ENCODE data around the gene ASCL2.

ASCL2 gene

GRCh38 chr11:2219318-2220017, 50.9 kb downstream of the ASCL2 start:
- H4K20me1 ChIP-seq (ENCODE audit: control insufficient read depth, insufficient read depth, low read depth, low read length), result no peaks in the 10 kb centered on the region
- H3K79me2 ChIP-seq (ENCODE audit: control insufficient read depth, low read length), result no peaks in the 10 kb centered on the region
- H3F3A ChIP-seq (ENCODE audit: control insufficient read depth, insufficient read depth), result no peaks in the 10 kb centered on the region
- TF ChIP-seq, protein P1, sequence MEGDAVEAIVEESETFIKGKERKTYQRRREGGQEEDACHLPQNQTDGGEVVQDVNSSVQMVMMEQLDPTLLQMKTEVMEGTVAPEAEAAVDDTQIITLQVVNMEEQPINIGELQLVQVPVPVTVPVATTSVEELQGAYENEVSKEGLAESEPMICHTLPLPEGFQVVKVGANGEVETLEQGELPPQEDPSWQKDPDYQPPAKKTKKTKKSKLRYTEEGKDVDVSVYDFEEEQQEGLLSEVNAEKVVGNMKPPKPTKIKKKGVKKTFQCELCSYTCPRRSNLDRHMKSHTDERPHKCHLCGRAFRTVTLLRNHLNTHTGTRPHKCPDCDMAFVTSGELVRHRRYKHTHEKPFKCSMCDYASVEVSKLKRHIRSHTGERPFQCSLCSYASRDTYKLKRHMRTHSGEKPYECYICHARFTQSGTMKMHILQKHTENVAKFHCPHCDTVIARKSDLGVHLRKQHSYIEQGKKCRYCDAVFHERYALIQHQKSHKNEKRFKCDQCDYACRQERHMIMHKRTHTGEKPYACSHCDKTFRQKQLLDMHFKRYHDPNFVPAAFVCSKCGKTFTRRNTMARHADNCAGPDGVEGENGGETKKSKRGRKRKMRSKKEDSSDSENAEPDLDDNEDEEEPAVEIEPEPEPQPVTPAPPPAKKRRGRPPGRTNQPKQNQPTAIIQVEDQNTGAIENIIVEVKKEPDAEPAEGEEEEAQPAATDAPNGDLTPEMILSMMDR (IDR thresholded peaks at IDR 0.05; ENCODE audit: low read depth, low read length, poor library complexity, severe bottlenecking), result no peak
- TF ChIP-seq EZH2phosphoT487 (IDR thresholded peaks at IDR 0.05; ENCODE audit: borderline replicate concordance, low read length), result no peak
- H3K27me3 ChIP-seq (ENCODE audit: control insufficient read depth, low read length), result peaks cover 20% of the 10 kb centered on the region
- H3K9me2 ChIP-seq (replicated peaks; ENCODE audit: control insufficient read depth, low read length), result no peaks in the 10 kb centered on the region
- H3K36me3 ChIP-seq (ENCODE audit: control insufficient read depth, low read length), result no peaks in the 10 kb centered on the region
- no peak overlapping the region for H3K4me2 ChIP-seq (ENCODE audit: low read length)
- H3K9me3 ChIP-seq (ENCODE audit: control insufficient read depth, insufficient read depth, low read length), result no peaks in the 10 kb centered on the region
- H3K4me1 ChIP-seq (ENCODE audit: control insufficient read depth, low read length), result no peaks in the 10 kb centered on the region
- no peak overlapping the region for H3K27ac ChIP-seq (ENCODE audit: low read depth, low read length)
- no peak overlapping the region for H3K4me3 ChIP-seq (ENCODE audit: low read length)
